GM12864 (cell line): ENCODE measurements around the gene SLC29A3.
"Not testable (repeated sequence)": the region's sequence is repeated elsewhere in the genome, so short reads cannot be mapped to it uniquely, and the experiment has no call there.

Source experiments
- DNase-seq: peaks from one replicate; pipeline ENCODE4 v3.0.0-alpha.2; 2011; ENCODE audit warnings: low read depth
- H3K4me3 ChIP-seq: 2 replicates; pipeline ENCODE4 v1.5.1; 2011; ENCODE audit warnings: mild to moderate bottlenecking, low read depth, low read length, control low read depth
- TF ChIP-seq, protein P1 (sequence below): IDR thresholded peaks from 2 replicates; pipeline ENCODE4 v1.5.1; 2011; ENCODE audit warnings: low read depth, mild to moderate bottlenecking, moderate library complexity, low read length, control low read depth, inconsistent platforms; ENCODE audit errors: missing control alignments

SLC29A3 gene

DNA sequence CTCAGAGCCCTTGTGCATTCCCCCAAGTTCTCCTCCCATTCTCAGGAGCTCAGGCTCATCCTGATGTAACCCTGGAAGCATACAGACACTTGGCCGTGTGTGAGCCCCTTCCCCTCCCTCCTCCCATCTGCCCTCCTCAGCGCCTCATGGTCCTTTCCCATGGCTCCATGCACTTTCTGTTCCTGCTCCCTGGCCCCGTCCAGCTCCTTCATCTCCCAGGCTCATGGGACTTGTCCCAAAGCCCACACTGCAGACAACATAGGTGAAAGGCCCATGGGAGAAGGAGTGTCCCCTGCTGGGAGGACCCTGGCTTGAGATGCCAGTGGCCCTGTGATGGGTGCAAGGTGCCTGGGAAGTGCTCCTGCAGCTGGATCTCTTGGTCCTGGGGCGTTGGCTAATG is 24.2 kb upstream of the SLC29A3 start:
- DNase-seq, result no peak
- TF ChIP-seq, protein P1, sequence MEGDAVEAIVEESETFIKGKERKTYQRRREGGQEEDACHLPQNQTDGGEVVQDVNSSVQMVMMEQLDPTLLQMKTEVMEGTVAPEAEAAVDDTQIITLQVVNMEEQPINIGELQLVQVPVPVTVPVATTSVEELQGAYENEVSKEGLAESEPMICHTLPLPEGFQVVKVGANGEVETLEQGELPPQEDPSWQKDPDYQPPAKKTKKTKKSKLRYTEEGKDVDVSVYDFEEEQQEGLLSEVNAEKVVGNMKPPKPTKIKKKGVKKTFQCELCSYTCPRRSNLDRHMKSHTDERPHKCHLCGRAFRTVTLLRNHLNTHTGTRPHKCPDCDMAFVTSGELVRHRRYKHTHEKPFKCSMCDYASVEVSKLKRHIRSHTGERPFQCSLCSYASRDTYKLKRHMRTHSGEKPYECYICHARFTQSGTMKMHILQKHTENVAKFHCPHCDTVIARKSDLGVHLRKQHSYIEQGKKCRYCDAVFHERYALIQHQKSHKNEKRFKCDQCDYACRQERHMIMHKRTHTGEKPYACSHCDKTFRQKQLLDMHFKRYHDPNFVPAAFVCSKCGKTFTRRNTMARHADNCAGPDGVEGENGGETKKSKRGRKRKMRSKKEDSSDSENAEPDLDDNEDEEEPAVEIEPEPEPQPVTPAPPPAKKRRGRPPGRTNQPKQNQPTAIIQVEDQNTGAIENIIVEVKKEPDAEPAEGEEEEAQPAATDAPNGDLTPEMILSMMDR, result no peak
- H3K4me3 ChIP-seq, result no peak overlapping the region

DNA sequence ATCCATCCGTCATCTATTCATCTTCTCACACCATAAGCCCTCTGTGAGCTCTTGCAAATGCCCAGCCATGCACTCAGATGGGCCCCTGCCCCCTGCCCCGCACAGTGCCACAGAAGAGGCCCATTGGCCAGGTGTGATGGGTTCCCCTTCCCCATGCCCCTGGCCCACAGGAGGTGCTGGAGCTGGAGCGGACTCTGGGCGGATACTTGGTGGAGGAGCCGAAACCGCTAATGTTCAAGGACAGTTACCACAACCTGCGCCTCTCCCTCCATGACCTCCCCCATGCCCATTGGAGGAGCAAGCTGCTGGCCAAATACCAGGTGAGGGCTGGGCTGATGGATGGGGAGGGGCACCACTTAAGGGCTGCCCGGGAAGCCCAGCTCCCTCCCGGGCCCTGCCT is 23.4 kb upstream of the SLC29A3 start:
- H3K4me3 ChIP-seq, result no peak overlapping the region
- no peak for DNase-seq
- TF ChIP-seq, protein P1, result no peak

DNA sequence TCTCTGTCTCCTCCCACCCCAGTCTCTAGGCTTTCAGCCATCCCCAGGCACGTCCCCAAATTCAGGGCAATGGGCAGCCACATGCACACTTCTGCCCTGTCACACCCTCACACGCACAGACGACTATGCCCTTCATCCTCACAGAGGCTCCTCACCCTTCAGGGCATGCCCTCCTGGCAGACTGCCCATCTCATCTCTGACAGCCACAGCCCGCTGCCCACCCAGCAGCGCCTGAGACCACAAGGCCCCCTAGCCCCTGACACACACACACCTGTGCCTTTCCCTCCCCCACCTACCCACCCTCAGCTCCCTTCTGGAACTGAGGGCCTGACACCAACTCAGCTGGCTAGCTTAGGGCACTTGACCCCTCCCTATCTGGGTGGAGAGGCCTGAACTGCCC is 23.0 kb upstream of the SLC29A3 start:
- no peak overlapping the region for H3K4me3 ChIP-seq
- TF ChIP-seq, protein P1, result no peak
- no peak for DNase-seq

DNA sequence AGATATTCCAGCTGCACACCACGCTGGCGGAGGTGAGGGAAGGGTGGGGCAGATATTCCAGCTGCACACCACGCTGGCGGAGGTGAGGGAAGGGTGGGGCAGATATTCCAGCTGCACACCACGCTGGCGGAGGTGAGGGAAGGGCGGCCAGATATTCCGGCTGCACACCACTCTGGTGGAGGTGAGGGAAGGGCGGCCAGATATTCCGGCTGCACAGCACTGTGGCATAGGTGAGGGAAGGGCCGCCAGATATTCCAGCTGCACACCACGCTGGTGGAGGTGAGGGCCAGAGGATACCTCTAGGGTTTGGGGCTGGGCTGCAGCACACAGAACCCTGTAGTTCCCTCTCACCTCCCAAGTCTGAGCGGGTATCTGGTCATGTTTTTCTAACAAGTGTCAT is 22.2 kb upstream of the SLC29A3 start:
- DNase-seq, H3K4me3 ChIP-seq: not testable (repeated sequence)

DNA sequence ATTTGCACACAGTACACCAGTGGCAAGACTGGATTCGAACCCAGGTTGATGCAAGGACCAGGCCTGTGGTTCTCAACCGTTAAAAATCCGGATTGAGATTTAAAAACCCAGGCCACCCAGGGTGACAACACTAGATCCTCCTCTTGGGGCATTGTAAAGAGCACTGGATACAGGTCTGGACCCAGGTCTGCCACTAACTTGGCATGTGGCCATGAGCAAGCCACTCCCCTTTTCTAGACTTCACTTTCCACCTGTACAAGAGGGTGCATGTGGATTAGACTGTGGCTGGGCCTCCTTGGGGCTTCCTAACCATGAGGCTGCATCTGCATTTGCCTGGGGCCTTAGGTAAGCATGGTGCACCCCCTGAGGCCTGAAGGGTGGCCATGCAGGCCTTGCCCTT is 21.7 kb upstream of the SLC29A3 start:
- no peak overlapping the region for H3K4me3 ChIP-seq
- TF ChIP-seq, protein P1, result no peak
- DNase-seq, result no peak

DNA sequence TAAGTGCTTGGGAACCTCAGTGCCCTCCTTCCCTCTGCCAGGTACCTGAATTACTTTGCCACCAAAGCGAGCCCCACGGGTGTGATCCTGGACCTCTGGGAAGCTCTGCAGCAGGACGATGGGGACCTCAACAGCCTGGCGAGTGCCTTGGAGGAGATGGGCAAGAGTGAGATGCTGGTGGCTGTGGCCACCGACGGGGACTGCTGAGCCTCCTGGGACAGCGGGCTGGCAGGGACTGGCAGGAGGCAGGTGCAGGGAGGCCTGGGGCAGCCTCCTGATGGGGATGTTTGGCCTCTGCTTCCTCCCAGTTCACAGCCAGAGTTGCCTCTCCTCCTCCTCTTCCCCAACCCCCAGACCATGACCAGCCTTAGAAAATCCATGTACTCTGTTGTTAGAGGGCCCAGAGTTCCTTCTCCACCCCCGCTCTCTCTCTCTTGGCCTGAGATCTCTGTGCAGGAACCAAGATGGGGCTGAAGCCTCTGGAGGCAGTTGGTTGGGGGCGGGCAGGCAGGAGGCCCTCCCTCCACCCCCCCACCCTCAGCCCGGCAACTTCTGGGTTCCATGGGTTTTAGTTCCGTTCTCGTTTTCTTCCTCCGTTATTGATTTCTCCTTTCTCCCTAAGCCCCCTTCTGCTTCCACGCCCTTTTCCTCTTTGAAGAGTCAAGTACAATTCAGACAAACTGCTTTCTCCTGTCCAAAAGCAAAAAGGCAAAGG is 19.8 kb upstream of the SLC29A3 start:
- TF ChIP-seq, protein P1, result no peak
- DNase-seq, result no peak

DNA sequence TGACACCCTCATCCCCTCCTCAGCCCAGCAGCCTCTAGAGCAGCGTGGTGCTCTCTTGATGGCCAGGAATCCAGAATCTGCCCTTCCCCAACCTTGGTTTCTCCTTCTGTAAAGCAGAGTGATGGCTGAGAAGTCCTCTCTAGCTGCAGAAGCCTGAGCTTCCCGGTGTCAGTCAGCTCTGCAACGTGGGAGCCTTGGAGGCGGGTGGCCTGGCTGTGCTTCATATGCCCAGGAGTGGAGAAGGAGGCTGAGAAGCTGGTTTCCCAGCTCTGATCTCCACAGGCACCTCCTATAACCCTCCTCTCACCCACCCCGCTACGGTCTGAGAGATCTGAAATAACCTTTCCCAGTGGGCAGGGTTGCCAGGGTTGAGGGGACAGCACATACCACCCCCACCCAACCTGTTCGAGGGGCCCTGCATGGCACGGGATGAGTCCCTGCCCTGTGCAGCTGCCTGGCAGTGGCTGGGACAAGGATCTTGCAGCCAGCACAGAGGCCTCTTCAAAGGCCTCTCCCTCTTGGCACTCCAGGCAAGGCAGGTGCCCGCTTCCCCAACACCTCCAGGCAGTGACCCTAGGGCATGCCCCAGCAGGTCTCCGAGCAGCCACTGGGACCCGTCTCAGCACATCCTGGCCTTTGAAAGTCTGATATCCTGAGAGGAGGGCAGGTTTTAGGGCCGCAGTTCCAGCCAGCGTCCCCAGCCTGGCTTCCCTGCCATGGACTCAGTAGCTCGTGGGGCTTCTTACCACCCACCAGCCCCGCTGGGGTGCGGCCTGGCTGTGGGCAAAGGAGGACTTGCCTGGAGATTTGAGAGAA is 18.3 kb upstream of the SLC29A3 start:
- H3K4me3 ChIP-seq, result no peak overlapping the region
- TF ChIP-seq, protein P1, result no peak
- no peak for DNase-seq

More for the DNA sequence above, 19.8 kb upstream of the SLC29A3 start:
- H3K4me3 ChIP-seq, result no peak overlapping the region
